Measurements from ENCODE around the gene ATP11A. TPM values are rescaled to one million over a fixed set of nuclear protein-coding genes. Genes with fewer than 3 reads are reported as not detected.

ATP11A gene
- total RNA-seq, 2 experiments from 2014 or later: 63.1 to 68.4 TPM

DNA sequence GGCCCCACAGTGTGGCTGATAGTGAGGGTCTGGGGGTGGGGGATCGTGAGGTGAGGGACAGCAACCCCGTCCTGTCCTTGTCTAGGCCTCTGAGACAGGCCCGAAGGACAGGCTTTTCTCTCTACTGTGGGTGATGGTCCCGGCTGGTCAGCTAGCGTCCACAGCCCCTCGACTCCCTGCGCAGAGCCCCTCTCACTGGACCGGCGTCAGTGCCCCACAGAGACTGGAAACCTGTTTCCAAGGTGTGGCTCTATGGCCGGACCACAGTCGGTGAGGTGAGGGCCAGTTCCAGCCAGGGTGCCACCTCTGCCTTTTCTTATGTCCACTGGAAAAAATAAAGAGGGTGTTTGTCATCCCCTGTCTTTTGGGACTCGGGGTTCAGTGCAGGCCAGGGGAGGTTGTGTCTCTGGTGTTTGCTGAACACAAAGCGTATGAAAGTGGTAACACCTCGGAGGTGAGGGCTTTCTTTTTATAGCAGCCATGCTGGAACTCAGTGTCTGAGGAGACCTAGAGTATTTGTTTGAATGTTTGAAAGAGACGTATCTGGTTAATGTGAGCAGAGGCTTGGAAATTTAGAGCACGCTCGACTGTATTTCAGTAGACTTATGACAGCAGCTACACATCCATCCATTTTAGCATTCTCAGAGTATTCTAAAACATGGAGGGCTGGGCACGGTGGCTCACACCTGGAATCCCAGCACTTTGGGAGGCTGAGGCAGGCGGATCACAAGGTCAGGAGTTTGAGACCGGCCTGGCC lies 22.8 kb downstream of the ATP11A start:
- DNase-seq: no peak
- H3K36me3 Mint-ChIP-seq (ENCODE audit: low read depth): no peaks in the 10 kb centered on the region
- CTCF ChIA-PET: interaction anchor here (0.8 kb wide), 1 partner anchor 13 kb away, joined by 3 read pairs; no protein-coding TSS in a partner anchor
- no peaks in the 10 kb centered on the region for H3K9me3 Mint-ChIP-seq
- POLR2A ChIA-PET: no interaction called here
- no peaks in the 10 kb centered on the region for H3K27me3 Mint-ChIP-seq
- H3K4me3 Mint-ChIP-seq: no peak overlapping the region
- no peak overlapping the region for H3K27ac Mint-ChIP-seq
- no peaks in the 10 kb centered on the region for H3K4me1 Mint-ChIP-seq

DNA sequence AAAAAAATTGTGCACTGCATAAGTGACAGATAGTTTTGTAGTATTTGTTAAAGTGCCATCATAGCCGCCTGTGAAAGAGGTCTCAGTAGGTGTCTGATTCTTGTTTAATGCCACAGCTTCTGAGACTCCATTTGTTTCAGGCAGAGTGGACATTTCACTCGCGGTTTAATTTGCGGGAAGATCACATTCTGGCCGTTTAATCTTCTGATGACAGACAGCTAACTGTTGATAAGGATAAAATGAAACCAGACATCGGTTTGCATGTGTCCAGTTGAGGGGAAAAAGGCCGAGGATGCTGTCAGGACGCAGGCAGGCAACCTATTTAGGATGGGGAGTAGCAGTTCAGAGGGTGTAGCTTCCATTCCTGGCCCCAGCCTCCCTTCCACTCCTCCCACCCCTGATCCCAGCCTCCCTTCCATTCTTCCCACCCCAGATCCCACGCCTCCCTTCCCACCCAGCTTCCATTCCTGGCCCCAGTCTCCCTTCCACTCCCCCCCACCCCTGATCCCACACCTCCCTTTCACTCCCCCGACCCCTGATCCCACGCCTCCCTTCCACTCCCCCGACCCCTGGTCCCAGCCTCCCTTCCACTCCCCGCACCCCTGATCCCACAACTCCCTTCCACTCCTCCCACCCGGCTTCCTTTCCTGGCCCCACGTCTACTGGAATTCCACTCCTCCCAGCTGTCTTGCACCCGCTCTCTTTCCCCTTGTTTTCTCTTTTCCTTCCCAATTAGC lies 23.8 kb downstream of the ATP11A start:
- no peaks in the 10 kb centered on the region for H3K4me1 Mint-ChIP-seq
- H3K9me3 Mint-ChIP-seq: no peaks in the 10 kb centered on the region
- no peaks in the 10 kb centered on the region for H3K27me3 Mint-ChIP-seq
- CTCF ChIA-PET: no interaction called here
- POLR2A ChIA-PET: no interaction called here
- H3K4me3 Mint-ChIP-seq: no peak overlapping the region
- DNase-seq: no peak
- H3K27ac Mint-ChIP-seq: no peak overlapping the region
- H3K36me3 Mint-ChIP-seq (ENCODE audit: low read depth): no peaks in the 10 kb centered on the region

DNA sequence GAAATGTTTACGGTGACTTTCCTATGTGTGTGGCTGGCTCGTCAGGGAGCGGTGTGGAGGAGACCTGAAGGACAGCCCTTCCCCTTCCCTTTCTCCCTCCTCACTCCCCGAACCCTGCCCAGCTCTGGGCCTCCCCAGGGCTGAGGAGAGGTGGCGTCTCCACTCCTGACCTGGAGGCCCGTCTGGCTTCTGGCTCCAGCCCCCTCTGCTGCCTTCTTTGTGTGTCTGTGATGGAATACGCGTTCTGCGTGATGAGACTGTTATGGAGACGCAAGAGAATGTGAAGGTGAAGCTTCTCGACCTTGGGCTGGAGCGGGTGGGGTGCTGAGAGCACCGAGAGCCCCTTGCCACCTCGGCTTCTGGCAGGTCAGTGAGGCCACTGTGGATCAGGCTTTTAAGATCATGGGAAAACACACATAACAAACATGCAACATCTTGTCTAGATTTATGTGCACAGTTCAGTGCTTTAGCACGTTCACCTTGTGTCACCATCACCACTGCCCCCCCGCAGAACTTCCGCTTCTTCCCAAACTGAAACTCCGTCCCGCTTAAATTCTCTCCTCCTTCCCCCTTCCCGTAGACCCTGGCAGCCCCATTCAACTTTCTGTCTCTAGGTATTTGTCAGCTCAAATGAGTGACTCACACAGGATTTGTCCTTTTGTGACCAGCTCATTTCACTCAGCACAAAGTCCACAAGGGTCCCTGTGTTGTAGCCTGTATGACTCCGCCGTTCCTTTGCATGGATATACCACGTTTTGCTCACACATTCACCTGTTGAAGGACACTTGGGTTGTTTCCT lies 24.7 kb downstream of the ATP11A start:
- CTCF ChIA-PET: interaction anchor here (0.9 kb wide), 1 partner anchor 9 kb away, joined by 3 read pairs; no protein-coding TSS in a partner anchor

DNA sequence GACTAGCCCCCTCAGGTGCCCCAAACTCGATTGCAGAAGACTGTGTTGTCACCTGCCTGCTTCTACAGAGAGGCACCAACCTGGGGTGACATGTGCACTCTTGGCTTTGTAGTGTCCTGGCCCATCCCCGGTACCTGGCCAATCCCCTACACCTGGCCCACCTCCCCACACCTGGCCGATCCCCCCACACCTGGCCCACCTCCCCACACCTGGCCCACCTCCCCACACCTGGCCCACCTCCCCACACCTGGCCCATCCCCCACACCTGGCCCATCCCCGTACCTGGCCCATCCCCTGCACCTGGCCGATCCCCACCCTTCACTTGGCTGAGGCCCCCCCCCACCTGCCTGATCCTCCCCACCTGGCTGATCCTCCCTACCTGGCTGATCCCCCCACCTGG lies 25.4 kb downstream of the ATP11A start:
- Mint-ChIP-seq H3K36me3 (ENCODE audit: low read depth) (no peaks in the 10 kb centered on the region), H3K27me3 (no peaks in the 10 kb centered on the region), H3K9me3 (no peaks in the 10 kb centered on the region), H3K27ac (no peak overlapping the region), H3K4me3 (no peak overlapping the region), H3K4me1 (peaks cover 3% of the 10 kb centered on the region)
- ChIA-PET POLR2A (no interaction called here), CTCF (interaction anchor here (0.9 kb wide), 1 partner anchor 9 kb away, joined by 3 read pairs; no protein-coding TSS in a partner anchor)
- DNase-seq: no peak

More for the DNA sequence above, 24.7 kb downstream of the ATP11A start:
- Mint-ChIP-seq H3K4me1 (no peaks in the 10 kb centered on the region), H3K27ac (no peak overlapping the region), H3K36me3 (ENCODE audit: low read depth) (no peaks in the 10 kb centered on the region), H3K9me3 (no peaks in the 10 kb centered on the region), H3K4me3 (no peak overlapping the region), H3K27me3 (no peaks in the 10 kb centered on the region)
- no peak for DNase-seq
- POLR2A ChIA-PET: no interaction called here

DNA sequence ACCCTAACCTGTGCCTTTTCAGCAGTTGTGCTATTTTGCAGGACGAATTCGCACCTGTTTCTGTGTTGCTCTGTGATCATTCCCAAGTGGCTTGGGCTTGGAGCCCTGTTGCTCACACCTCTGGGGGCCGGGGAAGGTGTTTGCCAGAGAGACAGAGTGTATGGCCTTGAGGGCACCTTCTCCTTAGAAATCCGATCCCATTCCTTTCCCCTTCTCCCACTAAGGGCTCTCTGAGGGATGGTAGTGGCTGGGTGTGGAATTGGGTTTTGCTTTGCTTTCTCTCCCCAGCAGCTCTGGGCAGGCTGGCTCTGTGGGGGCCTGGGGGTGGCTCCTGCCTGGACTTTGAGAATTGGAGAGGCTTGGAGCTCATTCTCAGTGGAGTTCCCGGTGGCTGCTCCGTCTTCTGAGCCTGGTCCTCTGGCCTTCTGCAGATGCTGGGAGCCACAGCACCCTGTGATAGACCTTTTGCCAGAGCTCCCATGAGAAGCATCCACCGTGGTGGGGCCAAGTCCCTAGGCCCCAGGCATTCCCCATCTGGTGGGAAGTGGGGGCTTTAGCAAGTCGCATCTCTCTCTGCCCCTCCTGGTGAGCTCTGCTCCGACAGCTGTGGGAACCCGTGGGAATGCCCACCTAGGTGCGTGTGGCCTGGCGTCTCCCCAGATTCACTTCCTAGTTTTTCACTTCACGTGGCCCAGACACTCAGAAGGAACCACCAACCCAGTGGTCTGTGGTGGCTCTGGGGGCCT lies 26.1 kb downstream of the ATP11A start:
- POLR2A ChIA-PET: no interaction called here
- Mint-ChIP-seq H3K4me1 (peaks cover 3% of the 10 kb centered on the region), H3K9me3 (no peaks in the 10 kb centered on the region), H3K27me3 (no peaks in the 10 kb centered on the region), H3K4me3 (no peak overlapping the region), H3K36me3 (ENCODE audit: low read depth) (no peaks in the 10 kb centered on the region), H3K27ac (no peak overlapping the region)
- DNase-seq: no peak
- CTCF ChIA-PET: no interaction called here

DNA sequence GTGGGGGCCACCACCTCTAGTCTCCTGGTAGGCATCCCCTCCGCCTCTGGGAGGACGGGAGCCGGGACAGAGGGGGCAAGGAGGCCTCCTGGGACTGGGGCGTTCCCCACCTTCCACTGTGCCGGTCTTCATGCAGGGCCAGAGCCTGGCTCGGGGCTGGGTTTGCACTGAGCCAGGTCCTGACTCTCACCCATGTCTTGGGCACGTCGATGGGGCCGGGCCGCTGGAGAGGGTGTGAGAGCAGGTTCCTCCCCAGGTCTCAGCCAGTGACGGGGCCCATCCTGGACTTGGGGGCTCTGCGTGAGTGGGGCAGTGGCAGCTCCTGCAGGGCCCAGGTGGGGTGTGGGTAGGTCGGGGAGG lies 26.6 kb downstream of the ATP11A start:
- POLR2A ChIA-PET: no interaction called here
- CTCF ChIA-PET: no interaction called here
- no peak overlapping the region for H3K4me3 Mint-ChIP-seq

DNA sequence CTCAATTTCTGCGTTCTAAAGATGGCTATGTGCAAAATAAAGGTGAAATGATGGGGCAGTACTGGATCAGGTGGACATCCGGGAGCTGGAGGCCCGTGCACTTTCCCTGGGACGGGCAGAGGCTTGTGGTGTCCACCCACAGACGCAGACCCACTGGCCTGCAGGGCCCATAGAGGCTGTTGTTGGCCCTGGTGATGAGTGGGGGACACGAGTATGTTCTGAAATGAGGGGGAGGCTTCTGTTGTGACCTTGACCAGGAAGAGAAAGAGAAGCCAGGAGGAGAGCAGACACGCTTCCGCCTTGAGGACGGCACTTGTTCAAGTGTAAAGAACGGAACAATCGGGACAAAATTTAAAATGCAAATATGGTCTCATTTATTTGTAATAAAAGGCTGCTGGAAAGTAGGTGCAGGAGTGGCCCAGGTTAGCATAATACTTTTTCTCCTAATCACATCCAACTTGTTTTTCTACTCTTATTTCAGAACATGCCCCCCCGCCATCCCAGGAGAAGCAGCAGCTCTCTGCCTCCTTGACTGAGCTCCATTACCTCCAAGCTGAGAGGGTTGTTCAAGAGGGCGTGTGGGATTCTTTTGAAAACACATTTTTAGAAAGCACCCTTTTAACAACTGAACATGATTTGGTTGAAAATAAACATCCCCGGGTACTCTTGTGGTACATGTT lies 27.1 kb downstream of the ATP11A start:
- DNase-seq: no peak
- no peaks in the 10 kb centered on the region for H3K9me3 Mint-ChIP-seq
- H3K27me3 Mint-ChIP-seq: no peaks in the 10 kb centered on the region
- H3K4me1 Mint-ChIP-seq: peaks cover 8% of the 10 kb centered on the region
- ChIA-PET POLR2A (no interaction called here), CTCF (no interaction called here)
- H3K27ac Mint-ChIP-seq: peak overlapping the region; percentile 22
- H3K4me3 Mint-ChIP-seq: no peak overlapping the region
- no peaks in the 10 kb centered on the region for H3K36me3 Mint-ChIP-seq (ENCODE audit: low read depth)

More for the DNA sequence above, 26.6 kb downstream of the ATP11A start:
- Mint-ChIP-seq H3K4me1 (peaks cover 8% of the 10 kb centered on the region), H3K27me3 (no peaks in the 10 kb centered on the region), H3K9me3 (no peaks in the 10 kb centered on the region), H3K36me3 (ENCODE audit: low read depth) (no peaks in the 10 kb centered on the region), H3K27ac (no peak overlapping the region)
- no peak for DNase-seq

DNA sequence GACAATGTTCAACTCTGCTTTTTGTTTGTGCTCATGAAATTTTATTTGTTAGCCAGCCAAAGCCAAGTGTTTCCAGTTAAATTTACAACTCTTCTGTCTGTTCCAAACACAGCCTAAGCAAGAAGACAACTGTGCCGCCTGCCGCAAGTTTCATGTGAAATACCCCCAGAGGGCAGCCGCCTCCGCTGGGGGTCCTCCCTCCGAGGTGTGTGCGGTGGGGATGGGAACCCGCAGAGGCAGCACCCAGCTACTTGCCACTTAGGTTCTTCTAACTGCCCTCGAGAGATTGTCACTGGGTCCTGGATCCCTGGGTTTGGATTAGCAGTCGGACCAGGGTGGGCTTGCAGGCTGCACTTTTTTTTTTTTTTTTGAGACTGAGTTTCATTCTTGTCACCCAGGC lies 28.5 kb downstream of the ATP11A start:
- H3K27ac Mint-ChIP-seq: no peak overlapping the region
- ChIA-PET CTCF (no interaction called here), POLR2A (no interaction called here)
- DNase-seq: no peak
- peaks cover 12% of the 10 kb centered on the region for H3K4me1 Mint-ChIP-seq
- H3K36me3 Mint-ChIP-seq (ENCODE audit: low read depth): no peaks in the 10 kb centered on the region
- no peaks in the 10 kb centered on the region for H3K9me3 Mint-ChIP-seq
- no peaks in the 10 kb centered on the region for H3K27me3 Mint-ChIP-seq
- no peak overlapping the region for H3K4me3 Mint-ChIP-seq

DNA sequence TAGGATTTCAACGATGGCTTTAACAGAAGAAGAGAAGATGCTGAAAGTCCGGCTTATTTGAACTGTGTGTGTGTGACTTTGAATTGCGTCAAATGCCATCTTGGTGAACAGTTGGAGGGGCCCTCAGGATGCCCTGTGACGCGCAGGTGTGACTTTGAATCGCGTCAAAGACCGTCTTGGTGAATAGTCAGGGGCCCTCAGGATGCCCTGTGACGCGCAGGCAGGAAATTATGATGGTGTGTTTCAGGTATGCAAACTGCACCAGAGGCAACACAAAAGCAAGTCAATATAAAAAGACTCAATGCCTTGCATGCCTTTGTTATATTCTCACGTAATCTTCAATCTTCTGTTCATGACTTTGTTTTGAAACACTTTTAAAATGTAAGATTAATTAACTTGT lies 29.2 kb downstream of the ATP11A start:
- Mint-ChIP-seq H3K36me3 (ENCODE audit: low read depth) (no peaks in the 10 kb centered on the region), H3K27me3 (no peaks in the 10 kb centered on the region)
- POLR2A ChIA-PET: no interaction called here

DNA sequence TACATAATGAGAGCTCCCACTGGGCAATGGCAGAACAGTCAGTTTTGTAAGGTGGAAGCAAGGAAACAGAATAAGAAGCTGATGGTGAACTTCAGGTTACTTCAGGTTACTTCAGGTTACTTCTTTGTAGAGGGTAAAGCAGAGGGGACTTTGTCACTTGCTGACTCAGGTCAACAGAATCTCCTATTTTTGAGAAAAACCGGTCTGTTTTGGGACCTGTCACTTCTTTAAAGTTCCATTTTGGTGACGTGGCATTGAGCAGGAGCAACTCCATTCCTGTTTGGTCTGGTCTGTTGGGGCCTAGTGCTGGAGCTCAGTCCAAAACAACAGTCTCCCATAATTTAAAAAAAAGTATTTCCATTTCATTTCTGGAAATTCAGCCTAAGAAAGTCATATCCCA lies 29.7 kb downstream of the ATP11A start:
- Mint-ChIP-seq H3K36me3 (ENCODE audit: low read depth) (no peaks in the 10 kb centered on the region), H3K27me3 (no peaks in the 10 kb centered on the region), H3K4me3 (no peak overlapping the region), H3K9me3 (no peaks in the 10 kb centered on the region), H3K4me1 (peaks cover 14% of the 10 kb centered on the region), H3K27ac (no peak overlapping the region)
- POLR2A ChIA-PET: no interaction called here
- DNase-seq: no peak
- CTCF ChIA-PET: no interaction called here

More for the DNA sequence above, 29.2 kb downstream of the ATP11A start:
- no peak overlapping the region for H3K4me3 Mint-ChIP-seq
- H3K9me3 Mint-ChIP-seq: no peaks in the 10 kb centered on the region
- CTCF ChIA-PET: no interaction called here
- H3K27ac Mint-ChIP-seq: no peak overlapping the region
- DNase-seq: no peak
- H3K4me1 Mint-ChIP-seq: peaks cover 14% of the 10 kb centered on the region

DNA sequence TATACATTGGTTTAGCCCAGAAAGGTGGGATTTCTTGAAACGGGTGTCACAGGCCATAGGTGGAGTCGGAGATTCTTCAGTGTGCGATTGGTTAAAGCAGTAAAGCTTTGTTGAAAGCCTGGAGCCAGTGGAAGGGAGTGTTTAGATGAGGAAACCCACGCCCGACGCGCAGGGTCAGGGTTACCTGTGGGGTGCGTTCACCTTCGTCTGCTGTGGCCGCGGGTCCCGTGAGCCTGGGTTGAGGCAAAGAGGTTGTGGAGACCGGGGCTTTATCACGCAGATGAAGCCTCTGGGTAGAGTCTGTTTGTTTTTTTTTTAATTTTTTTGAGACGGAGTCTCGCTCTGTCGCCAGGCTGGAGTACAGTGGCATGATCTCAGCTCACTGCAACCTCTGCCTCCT lies 30.4 kb downstream of the ATP11A start:
- no peaks in the 10 kb centered on the region for H3K9me3 Mint-ChIP-seq
- H3K4me1 Mint-ChIP-seq: peaks cover 19% of the 10 kb centered on the region
- CTCF ChIA-PET: no interaction called here
- no peak for DNase-seq
- H3K4me3 Mint-ChIP-seq: no peak overlapping the region
- H3K27me3 Mint-ChIP-seq: no peaks in the 10 kb centered on the region
- H3K36me3 Mint-ChIP-seq (ENCODE audit: low read depth): no peaks in the 10 kb centered on the region
- H3K27ac Mint-ChIP-seq: no peak overlapping the region
- POLR2A ChIA-PET: no interaction called here

DNA sequence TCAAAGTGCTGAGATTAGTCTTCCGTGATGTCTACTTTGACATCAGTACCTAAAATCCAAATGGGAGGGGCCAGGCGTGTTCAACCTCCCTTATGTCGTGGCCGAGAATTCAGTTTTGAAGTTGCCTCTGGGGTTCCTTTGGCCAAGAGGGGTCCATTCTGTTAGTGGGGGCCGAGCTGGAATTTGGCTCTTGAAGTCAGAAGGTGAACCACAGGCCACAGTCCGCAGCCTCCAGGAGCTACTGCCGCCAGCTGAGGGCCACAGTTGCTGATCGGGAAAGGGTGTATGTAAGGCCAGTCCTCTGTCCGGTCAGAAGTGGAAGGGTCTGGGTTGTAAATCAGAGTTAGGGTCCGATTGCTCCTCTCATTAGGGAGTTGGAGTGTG lies 31.0 kb downstream of the ATP11A start:
- no peaks in the 10 kb centered on the region for H3K27me3 Mint-ChIP-seq
- no peaks in the 10 kb centered on the region for H3K36me3 Mint-ChIP-seq (ENCODE audit: low read depth)
- CTCF ChIA-PET: no interaction called here
- H3K27ac Mint-ChIP-seq: no peak overlapping the region
- no peak for DNase-seq
- peaks cover 25% of the 10 kb centered on the region for H3K4me1 Mint-ChIP-seq
- POLR2A ChIA-PET: no interaction called here
- no peaks in the 10 kb centered on the region for H3K9me3 Mint-ChIP-seq
- no peak overlapping the region for H3K4me3 Mint-ChIP-seq

Measured in activated CD4-positive, alpha-beta T cell treated with anti-CD3 and anti-CD28 coated beads, Interleukin-2, amount 10 ng/mL, durations not matched to agents 7 days and 5 days (primary cell).